ENCODE results near the gene NEB. TPM values are rescaled to one million over a fixed set of nuclear protein-coding genes. Genes with fewer than 3 reads are reported as not detected.

NEB gene
- polyA plus RNA-seq, 1 donor from 2014 or later, result 1.4 TPM

DNA sequence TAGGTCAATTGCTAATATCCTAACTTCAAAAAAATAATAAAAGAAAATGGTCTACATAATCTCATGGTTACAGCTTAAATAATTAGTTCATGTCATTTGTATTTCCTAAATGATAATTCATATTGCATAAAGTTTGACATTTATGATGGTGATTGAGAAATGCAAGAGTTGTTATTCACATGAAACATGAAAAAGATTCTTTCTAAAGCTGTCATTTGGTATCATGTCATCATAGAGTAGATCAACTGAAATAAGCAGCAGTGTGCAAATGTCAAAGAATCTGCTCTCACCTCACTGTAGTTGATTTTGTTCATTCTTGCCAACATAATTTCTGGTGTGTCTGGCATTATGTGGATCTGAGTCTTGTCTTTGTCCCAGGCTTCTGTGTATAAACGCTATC is 95.3 kb downstream of the NEB start:
- Mint-ChIP-seq H3K27me3 (no peaks in the 10 kb centered on the region), H3K9me3 (peaks cover 2 to 4% (median 2%) of the 10 kb centered on the region in 3 donors), H3K4me3 (no peak overlapping the region), H3K4me1 (peaks cover 21 to 30% (median 24%) of the 10 kb centered on the region in 3 donors), H3K36me3 (no peaks in the 10 kb centered on the region), H3K27ac (peak overlapping the region; percentile 46 to 95 (median 95))

DNA sequence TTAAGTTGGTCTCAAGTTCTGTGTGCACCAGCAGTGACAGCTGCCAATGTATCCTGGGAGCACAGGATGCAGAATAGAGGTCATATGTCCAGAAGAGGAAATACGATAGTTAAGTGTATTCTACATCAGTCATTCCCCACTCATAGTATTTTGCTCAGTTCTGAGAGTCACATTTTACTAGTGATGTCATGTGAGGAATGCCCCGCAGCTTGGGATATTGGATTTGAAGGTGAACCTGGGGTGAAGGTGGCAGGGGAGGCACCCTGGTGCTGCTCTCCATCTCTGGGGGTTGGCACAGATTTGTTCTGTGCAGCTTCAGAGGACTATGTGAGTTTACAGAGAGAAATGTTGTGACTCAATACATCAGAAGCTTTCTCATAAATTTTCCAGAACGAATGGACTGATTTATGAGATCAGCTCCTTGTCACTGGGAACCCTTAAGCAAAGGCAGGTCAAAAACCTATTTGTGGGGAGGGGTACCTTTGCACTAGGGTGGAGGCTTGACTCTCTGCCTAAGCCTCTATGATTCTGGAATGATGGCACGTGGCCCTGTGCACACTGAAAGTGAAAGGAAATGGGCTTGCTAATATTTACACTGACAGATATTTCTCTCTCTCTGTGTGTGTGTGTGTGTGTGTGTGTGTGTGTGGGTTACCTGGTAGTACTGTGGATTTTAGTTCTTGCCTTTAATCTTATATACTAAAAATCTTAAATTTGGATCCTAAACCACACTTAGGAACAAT is 95.9 kb downstream of the NEB start:
- Mint-ChIP-seq H3K9me3 (peaks cover 2 to 4% (median 3%) of the 10 kb centered on the region in 3 donors), H3K4me1 (peaks cover 21 to 30% (median 24%) of the 10 kb centered on the region in 3 donors), H3K36me3 (no peaks in the 10 kb centered on the region), H3K27ac (peak overlapping the region; percentile 46 to 95 (median 95)), H3K27me3 (no peaks in the 10 kb centered on the region), H3K4me3 (peak overlapping the region; percentile 50 to 94 (median 80))

DNA sequence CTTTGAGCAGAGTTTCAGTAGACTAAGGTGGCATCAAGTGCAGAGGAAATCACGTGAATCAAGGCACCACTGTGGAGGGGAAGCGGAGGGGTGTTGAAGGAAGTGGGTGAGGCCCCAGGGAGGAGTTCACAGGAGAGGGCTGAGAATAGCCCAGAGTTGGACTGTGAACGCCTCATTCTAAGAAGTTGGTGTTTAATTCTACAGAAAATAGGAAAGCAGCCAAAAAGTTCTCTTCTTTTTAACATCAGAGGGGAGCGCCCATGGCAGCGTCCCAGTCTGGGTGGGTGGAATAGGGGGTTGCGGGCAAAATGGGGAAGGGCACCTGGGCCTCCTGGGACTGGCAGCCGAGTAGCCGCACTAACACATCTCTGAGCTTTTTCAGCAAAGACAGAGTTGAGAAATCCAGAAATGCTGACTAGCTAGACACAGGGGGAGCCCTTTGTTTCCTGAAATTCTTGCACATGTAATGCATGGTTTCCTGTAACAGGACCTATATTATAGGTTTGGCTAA is 97.0 kb downstream of the NEB start:
- no peaks in the 10 kb centered on the region for H3K27me3 Mint-ChIP-seq
- H3K36me3 Mint-ChIP-seq, result no peaks in the 10 kb centered on the region
- H3K4me1 Mint-ChIP-seq, result peaks cover 21 to 30% (median 24%) of the 10 kb centered on the region in 3 donors
- H3K9me3 Mint-ChIP-seq, result peaks cover 2 to 4% (median 3%) of the 10 kb centered on the region in 3 donors
- peak overlapping the region; percentile 50 to 94 (median 82) for H3K4me3 Mint-ChIP-seq
- peak overlapping the region; percentile 46 to 95 (median 95) for H3K27ac Mint-ChIP-seq

DNA sequence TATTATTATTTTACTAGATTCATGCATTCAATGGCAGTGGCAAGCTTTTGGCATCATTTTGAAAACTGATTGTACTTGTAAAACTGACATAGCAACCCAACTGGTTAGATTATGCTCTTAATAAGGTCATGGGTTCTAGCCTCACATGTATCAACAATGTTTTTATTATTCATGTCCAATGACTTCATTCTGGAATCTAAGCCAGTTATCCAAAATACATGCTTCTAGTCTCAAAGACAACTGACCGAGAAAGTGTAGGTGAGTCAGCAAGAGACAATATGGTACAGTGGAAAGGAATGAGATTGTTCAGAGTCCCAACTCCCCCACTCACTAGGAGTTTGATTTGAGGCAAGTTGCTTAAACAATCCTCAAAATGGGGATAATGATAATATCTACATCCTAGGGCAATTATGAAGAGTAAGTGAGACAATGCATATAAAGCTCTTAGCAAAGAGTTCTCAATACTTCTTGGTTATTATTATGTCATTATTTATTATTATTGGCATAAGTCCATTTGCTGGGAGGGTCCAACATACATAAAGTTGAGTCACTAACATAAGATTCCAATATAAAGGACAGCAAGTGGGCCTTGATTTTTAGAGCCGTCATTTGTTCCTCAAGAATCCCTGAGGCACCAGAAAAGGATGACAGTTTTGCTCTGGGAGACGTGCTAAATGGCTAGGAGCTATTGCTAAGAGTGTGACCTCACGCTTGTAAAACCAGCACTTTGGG is 99.4 kb downstream of the NEB start:
- H3K27ac Mint-ChIP-seq, result no peak overlapping the region
- H3K9me3 Mint-ChIP-seq, result peaks cover 2 to 4% (median 3%) of the 10 kb centered on the region in 3 donors

DNA sequence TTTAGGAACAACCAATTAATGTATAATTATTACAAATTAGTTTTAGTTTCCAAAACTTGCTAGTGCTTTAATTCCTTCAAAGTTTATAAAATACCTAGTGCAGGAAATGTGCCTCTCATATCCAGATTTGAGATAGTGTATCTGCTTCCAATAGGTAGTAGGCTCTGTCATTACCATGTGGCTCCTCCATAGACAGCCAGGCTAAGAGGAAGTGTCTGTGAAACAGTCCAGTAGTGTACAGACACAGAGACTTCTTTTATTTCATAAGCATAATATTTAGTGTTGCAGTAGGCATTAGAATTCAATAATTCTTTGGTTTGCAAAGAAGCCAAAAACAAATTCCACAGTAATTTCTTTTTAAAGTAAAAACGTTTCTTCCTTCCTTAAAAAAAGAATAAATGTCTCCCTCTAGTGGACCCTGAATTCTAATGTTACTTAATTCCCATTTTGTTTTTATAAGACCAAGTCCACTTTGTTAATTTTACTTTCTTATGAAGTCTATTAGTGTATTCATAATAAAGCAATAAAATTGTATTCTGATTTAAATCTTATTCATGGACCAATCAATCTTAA is 101.2 kb downstream of the NEB start:
- H3K4me3 Mint-ChIP-seq, result no peak overlapping the region
- H3K4me1 Mint-ChIP-seq, result peaks cover 10 to 19% (median 15%) of the 10 kb centered on the region in 3 donors
- H3K27ac Mint-ChIP-seq, result peak overlapping the region in 1 of 3 donors; percentile 13
- peaks cover 4% of the 10 kb centered on the region for H3K36me3 Mint-ChIP-seq
- H3K9me3 Mint-ChIP-seq, result peaks cover 2 to 6% (median 4%) of the 10 kb centered on the region in 3 donors
- H3K27me3 Mint-ChIP-seq, result no peaks in the 10 kb centered on the region

More for the DNA sequence above, 99.4 kb downstream of the NEB start:
- H3K4me3 Mint-ChIP-seq, result no peak overlapping the region
- peaks cover 17 to 30% (median 24%) of the 10 kb centered on the region in 3 donors for H3K4me1 Mint-ChIP-seq
- H3K36me3 Mint-ChIP-seq, result peaks cover 4% of the 10 kb centered on the region
- no peaks in the 10 kb centered on the region for H3K27me3 Mint-ChIP-seq

DNA sequence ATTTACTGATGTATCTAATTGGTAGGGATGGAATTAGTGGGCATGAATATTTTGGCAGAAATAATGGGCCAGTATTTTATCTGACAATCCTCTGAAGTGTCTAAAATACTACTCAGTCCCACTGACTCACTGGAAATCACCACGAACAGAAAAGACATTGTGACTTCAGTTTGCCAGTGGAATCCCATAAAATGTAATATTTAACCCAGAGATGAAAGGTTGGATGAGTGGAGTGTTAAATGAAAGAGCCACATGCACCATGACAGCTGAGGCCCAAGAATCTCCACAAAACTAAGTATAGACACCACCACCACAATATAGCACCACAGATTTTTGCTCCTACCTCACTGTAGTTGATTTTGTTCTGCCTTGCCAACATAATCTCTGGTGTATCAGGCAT is 103.9 kb downstream of the NEB start:
- Mint-ChIP-seq H3K4me1 (no peaks in the 10 kb centered on the region), H3K27me3 (no peaks in the 10 kb centered on the region), H3K27ac (no peak overlapping the region), H3K4me3 (no peak overlapping the region), H3K9me3 (peaks cover 0 to 4% (median 2%) of the 10 kb centered on the region in 3 donors), H3K36me3 (peaks cover 8% of the 10 kb centered on the region)

DNA sequence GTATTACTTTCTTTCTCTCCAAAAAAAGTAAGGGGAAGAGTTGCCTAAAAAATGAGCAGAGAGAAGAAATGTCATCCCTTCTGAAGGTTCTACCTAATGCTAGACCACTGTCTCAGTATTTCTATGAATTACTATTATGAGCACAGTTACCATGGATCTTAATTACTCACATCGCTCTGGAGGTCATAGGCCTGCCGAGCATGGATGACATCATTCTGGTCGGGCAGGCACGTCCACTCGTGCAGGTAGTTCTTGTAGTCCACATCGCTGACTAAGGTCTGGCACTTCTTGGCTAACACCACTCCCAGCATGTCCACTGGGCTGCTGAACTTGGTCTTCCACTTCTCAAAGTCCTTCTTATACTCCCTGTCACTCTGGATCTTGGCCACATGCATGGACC is 106.9 kb downstream of the NEB start:
- Mint-ChIP-seq H3K36me3 (peaks cover 10% of the 10 kb centered on the region), H3K4me3 (no peak overlapping the region), H3K27ac (no peak overlapping the region), H3K9me3 (peaks cover 0 to 3% (median 0%) of the 10 kb centered on the region in 3 donors), H3K4me1 (no peaks in the 10 kb centered on the region), H3K27me3 (no peaks in the 10 kb centered on the region)

DNA sequence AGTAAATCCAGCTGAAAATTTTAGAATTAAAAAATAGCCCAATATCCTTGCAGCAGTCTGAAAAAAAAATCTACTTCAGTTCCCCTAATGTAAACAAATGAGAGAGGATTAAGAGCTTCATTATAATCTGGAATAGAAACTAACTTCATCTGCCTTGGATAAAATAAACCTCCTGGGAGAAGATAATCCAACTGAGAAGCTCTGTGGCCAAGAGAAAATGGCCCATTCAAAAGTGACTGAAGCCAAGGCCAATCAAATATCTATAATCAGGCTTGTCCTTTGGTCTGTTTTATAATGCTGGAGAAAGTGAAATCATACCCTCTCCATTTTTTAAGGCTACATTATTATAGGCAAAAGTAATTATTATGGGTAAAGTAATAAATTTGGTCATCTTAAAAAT is 110.0 kb downstream of the NEB start:
- Mint-ChIP-seq H3K4me3 (no peak overlapping the region), H3K27ac (no peak overlapping the region), H3K36me3 (peaks cover 7% of the 10 kb centered on the region), H3K4me1 (no peaks in the 10 kb centered on the region), H3K27me3 (no peaks in the 10 kb centered on the region), H3K9me3 (peaks cover 0 to 1% (median 0%) of the 10 kb centered on the region in 3 donors)

DNA sequence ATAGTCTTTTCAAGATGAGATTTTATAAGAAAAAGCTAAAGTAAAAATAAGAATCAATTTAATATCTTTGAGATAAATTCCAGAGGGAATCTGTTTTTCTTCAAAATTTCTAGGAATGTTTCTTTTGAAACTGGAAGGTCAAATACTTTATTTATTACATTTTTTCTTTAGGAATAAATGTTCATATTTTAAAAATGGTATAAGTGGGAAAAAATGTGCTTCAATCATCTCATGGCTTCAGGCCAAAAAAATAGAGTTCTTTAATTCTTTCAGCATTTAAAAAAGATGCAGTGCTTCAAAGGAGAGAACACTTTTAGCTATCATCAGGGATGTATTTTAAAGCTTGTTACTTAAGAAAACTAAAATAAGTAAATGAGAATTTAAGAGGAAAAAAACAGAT is 110.6 kb downstream of the NEB start:
- H3K4me3 Mint-ChIP-seq, result no peak overlapping the region
- no peaks in the 10 kb centered on the region for H3K4me1 Mint-ChIP-seq
- no peaks in the 10 kb centered on the region for H3K27me3 Mint-ChIP-seq
- H3K27ac Mint-ChIP-seq, result no peak overlapping the region
- H3K36me3 Mint-ChIP-seq, result peaks cover 7% of the 10 kb centered on the region
- H3K9me3 Mint-ChIP-seq, result no peaks in the 10 kb centered on the region

DNA sequence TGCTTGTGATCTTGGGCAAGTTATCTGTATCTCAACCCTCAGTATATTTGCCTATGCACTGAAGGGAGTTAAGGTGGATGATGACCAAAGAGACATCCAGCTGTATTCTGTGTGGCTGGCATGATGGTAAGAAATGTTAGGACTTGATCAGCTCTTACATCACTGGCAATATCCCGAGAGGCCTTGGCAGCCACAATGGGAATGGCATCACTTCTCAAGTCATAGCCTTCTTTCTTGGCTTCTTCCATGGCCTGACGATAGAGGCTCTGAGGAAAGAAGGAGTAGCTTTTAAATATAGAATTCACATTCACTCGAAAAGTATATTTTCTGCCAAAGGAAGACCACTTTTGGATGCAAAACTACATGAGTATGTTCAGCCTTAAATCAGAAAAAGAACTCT is 113.5 kb downstream of the NEB start:
- Mint-ChIP-seq H3K27ac (no peak overlapping the region), H3K4me3 (no peak overlapping the region), H3K36me3 (peaks cover 5% of the 10 kb centered on the region), H3K4me1 (no peaks in the 10 kb centered on the region), H3K9me3 (no peaks in the 10 kb centered on the region), H3K27me3 (no peaks in the 10 kb centered on the region)

DNA sequence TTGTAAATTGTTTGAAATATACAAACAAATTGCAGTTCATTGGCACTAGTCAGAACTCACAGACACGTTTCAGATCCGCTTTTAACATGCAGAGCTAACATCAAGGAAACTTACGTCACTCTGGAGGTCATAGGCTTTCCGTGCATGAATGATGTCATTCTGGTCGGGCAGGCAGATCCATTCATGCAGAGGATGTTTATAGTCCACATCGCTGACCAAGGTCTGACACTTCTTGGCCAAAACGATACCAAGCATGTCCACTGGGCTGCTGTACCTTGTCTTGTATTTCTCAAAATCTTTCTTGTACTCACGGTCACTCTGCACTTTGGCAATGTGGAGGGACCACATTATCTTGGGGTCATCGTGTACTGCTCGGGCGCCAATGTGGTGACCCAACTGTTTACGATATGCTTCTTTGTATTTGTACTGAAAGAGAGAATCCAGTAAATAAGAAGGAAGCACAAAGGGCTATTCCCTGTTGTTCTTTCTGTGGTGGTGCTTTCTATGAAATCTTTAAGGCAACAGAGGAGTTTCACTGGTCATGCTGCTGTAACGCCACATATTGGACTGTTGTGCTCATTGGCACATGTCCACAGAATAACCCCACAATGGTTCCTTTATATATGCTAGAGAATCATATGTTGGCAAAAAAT is 114.8 kb downstream of the NEB start:
- no peaks in the 10 kb centered on the region for H3K9me3 Mint-ChIP-seq
- H3K4me3 Mint-ChIP-seq, result no peak overlapping the region
- H3K27me3 Mint-ChIP-seq, result no peaks in the 10 kb centered on the region
- peaks cover 5% of the 10 kb centered on the region for H3K36me3 Mint-ChIP-seq
- H3K27ac Mint-ChIP-seq, result no peak overlapping the region
- peaks cover 0 to 1% (median 0%) of the 10 kb centered on the region in 3 donors for H3K4me1 Mint-ChIP-seq

DNA sequence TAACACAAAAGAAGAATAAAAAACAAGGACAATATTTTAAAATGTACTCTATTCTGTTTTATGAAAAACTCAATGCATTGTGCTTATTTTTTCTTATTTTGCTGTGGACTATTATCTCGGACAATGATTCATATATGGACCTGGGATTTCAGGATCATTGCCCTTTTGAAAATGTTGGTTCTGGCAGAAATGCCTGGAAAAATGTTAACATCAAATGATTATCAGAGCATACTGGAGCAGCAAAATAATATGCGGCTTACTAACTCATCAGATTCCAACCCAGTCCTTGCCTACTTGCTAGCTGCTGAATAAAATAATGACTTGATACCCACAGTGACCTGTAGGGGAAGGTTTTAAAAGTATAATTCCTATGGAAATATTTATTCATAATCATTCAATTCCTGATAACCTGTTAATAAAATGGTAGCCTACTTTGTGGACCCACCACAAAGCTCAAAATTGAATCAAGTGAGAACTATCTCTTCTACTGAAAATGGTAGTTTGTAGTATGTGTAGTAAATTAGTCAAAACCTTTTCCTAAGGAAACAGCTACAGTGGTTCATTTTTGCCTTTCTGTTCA is 117.4 kb downstream of the NEB start:
- no peaks in the 10 kb centered on the region for H3K27me3 Mint-ChIP-seq
- H3K4me3 Mint-ChIP-seq, result no peak overlapping the region
- H3K4me1 Mint-ChIP-seq, result peaks cover 0 to 7% (median 0%) of the 10 kb centered on the region in 3 donors
- H3K36me3 Mint-ChIP-seq, result peaks cover 3% of the 10 kb centered on the region
- no peak overlapping the region for H3K27ac Mint-ChIP-seq
- peaks cover 0 to 1% (median 0%) of the 10 kb centered on the region in 3 donors for H3K9me3 Mint-ChIP-seq

DNA sequence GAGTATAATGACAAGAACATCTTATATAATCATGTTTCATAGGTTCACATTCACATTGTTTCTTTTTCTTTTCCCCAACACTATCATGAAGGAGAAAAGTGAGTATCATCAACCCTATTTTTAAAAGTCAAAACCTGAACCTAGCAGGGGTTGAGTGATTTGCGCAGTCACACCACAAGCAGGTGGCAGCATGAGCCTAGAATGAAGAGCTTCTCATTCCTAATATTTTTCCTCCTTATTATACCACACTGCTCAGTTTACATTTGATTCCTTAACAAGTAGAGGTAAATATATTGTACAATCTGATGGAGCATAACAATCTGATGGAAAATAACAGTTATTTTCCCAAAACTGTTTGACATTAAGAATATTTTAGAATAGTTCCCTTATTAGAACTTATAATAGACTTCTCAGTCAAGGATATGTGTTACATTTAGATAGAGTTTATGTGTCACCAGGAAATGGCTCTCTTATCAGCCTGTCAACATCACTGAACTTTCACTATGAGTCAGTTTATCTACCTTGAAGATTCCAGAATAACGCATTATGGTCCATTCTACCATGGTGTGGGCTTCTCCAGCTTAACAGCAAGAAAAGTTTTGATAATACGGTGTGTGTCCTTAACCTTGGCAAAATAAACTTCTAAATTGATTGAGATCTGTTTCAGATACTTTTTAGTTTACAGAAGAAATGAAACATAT is 119.5 kb downstream of the NEB start:
- Mint-ChIP-seq H3K36me3 (peaks cover 3% of the 10 kb centered on the region), H3K27me3 (no peaks in the 10 kb centered on the region), H3K27ac (no peak overlapping the region), H3K4me1 (peaks cover 0 to 7% (median 0%) of the 10 kb centered on the region in 3 donors), H3K9me3 (peaks cover 0 to 1% (median 0%) of the 10 kb centered on the region in 3 donors), H3K4me3 (no peak overlapping the region)

DNA sequence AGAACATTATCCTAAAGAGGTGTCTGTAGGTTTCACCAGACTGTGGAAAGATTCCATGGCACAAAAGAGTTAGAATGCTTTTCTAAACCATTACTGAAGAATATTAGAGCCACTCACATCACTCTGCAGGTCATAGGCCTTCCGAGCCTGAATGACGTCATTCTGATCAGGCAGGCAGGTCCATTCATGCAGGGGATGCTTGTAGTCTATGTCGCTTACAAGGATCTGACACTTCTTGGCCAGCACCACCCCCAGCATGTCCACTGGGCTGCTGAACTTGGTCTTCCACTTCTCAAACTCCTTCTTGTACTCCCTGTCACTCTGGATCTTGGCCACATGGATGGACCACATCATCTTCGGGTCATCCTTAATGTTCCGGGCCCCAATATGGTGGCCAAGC is 120.1 kb downstream of the NEB start:
- Mint-ChIP-seq H3K4me3 (no peak overlapping the region), H3K36me3 (peaks cover 3% of the 10 kb centered on the region), H3K27me3 (no peaks in the 10 kb centered on the region), H3K27ac (no peak overlapping the region), H3K9me3 (peaks cover 0 to 1% (median 0%) of the 10 kb centered on the region in 3 donors), H3K4me1 (peaks cover 0 to 7% (median 0%) of the 10 kb centered on the region in 3 donors)
